ENCODE data around the gene EFL1.

DNA sequence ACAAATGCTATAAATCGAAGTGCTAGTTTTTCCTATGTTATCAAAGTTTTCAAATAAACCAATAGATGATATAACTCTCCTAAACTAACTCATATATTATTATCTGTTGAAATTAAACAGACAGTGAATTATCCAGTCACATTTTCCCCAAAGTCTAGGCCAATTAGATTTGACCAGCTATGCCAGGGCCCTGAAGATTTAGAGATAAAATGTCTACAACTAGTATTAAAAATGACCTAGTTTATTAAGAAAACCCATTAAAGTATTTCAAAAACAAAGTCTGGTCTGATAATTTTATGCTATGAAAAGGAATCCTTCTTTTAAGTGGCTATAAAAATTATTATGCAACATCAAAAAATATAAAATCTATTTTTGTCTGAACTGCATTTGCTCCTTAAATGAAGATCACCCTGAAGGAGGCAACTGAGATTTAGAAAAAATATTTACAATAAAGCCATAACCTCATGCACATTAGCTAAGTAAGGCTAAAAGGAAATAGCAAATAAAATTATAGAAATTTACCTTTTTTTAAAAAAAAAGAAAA, 133.3 kb downstream of the EFL1 start:
- TF ChIP-seq CTCF (IDR thresholded peaks at IDR 0.05) (no peak), POLR2A (IDR thresholded peaks at IDR 0.05) (no peak)

All from uterus (tissue), 2 donors.